H1 (cell line): ENCODE data around the gene BMI1. TPM values are rescaled to one million over a fixed set of nuclear protein-coding genes. Genes with fewer than 3 reads are reported as not detected.

Experiments
- CTCF ChIA-PET: fragments of 300-600 bp; sonication (Branson Sonifier 250); formaldehyde crosslinking; loops from one replicate; lab custom pipeline; 2021; ENCODE audit not compliant: partially characterized antibody; lab: Charles Lee
- POLR2A ChIA-PET: fragments of 300-600 bp; sonication (Branson Sonifier 250); formaldehyde crosslinking; loops from one replicate; lab custom pipeline; 2021; ENCODE audit warnings: inconsistent platforms; ENCODE audit not compliant: partially characterized antibody; lab: Charles Lee
- DNase-seq, 2 experiments: peaks; one replicate each; pipeline versions ENCODE4 v3.0.0 to v3.0.0-alpha.2; 2010 to 2022; ENCODE audit warnings: low spot score in 2 of 2, low read depth in 1 of 2, mixed read lengths in 1 of 2
- FAIRE-seq: peaks from 2 replicates; lab custom pipeline; 2011; peaks lifted over from hg19 to GRCh38; lab: Jason Lieb, UNC
- H2AFZ ChIP-seq: 2 replicates; pipeline ENCODE4 v1.8.1; 2012; ENCODE audit warnings: low read length, inconsistent platforms
- H2AK5ac ChIP-seq: 2 replicates; pipeline ENCODE4 v1.6.1; 2013; ENCODE audit warnings: low read depth, low read length
- H2BK120ac ChIP-seq: replicated peaks from 2 replicates; pipeline ENCODE3; 2013; ENCODE audit warnings: low read depth, low read length, inconsistent platforms
- H2BK12ac ChIP-seq: 2 replicates; pipeline ENCODE4 v1.6.1; 2013; ENCODE audit warnings: low read depth, low read length
- H2BK15ac ChIP-seq: 2 replicates; pipeline ENCODE4 v1.6.1; 2013; ENCODE audit warnings: low read length
- H2BK20ac ChIP-seq: 2 replicates; pipeline ENCODE4 v1.6.1; 2013; ENCODE audit warnings: low read length
- H2BK5ac ChIP-seq: 2 replicates; pipeline ENCODE4 v1.6.1; 2013; ENCODE audit warnings: low read depth, low read length
- H3K14ac ChIP-seq: 2 replicates; pipeline ENCODE4 v1.6.1; 2013; ENCODE audit warnings: inconsistent platforms; ENCODE audit not compliant: insufficient read length
- H3K18ac ChIP-seq: 2 replicates; pipeline ENCODE4 v1.6.1; 2013; ENCODE audit warnings: low read length; ENCODE audit errors: extremely low read depth
- H3K23ac ChIP-seq: 2 replicates; pipeline ENCODE4 v1.6.1; 2013; ENCODE audit warnings: inconsistent platforms; ENCODE audit not compliant: insufficient read length
- H3K23me2 ChIP-seq: 2 replicates; pipeline ENCODE4 v1.6.1; 2013; ENCODE audit warnings: low read depth, low read length
- H3K27ac ChIP-seq: 2 replicates; pipeline ENCODE4 v1.6.1; 2011; ENCODE audit warnings: low read depth, low read length, inconsistent platforms
- H3K27me3 ChIP-seq, 4 experiments: replicated peaks in 1 of 4; 1 replicate in 1 of 4; 2 replicates in 3 of 4; pipeline versions ENCODE4 v1.6.1 to v1.8.1; 2011 to 2013; ENCODE audit warnings: low read length in 3 of 4, mild to moderate bottlenecking in 3 of 4, inconsistent platforms in 2 of 4, mixed read lengths in 2 of 4, moderate library complexity in 1 of 4; ENCODE audit not compliant: control insufficient read depth in 3 of 4, insufficient read depth in 3 of 4; ENCODE audit errors: extremely low read depth in 1 of 4
- H3K36me3 ChIP-seq, 4 experiments: 2 replicates each; pipeline versions ENCODE4 v1.6.1 to v1.8.1; 2011 to 2013; ENCODE audit warnings: mild to moderate bottlenecking in 4 of 4, low read length in 3 of 4, moderate library complexity in 2 of 4, control low read depth in 1 of 4, inconsistent platforms in 1 of 4; ENCODE audit not compliant: insufficient read depth in 4 of 4, control insufficient read depth in 2 of 4
- H3K4ac ChIP-seq: replicated peaks from 2 replicates; pipeline ENCODE3; 2013; ENCODE audit warnings: low read length, low read depth, mixed read lengths, inconsistent platforms; ENCODE audit not compliant: insufficient read length
- H3K4me1 ChIP-seq, 4 experiments: replicated peaks in 1 of 4; 1 replicate in 1 of 4; 2 replicates in 3 of 4; pipeline versions ENCODE4 v1.6.1 to v1.8.1; 2011 to 2013; ENCODE audit warnings: low read length in 3 of 4, inconsistent platforms in 2 of 4, mixed read lengths in 1 of 4; ENCODE audit not compliant: insufficient read depth in 4 of 4, control insufficient read depth in 3 of 4
- H3K4me2 ChIP-seq, 2 experiments: 2 replicates each; pipeline versions ENCODE4 v1.6.1 to v1.8.1; 2011 to 2013; ENCODE audit warnings: low read depth in 2 of 2, low read length in 2 of 2, control low read depth in 1 of 2, inconsistent platforms in 1 of 2, mild to moderate bottlenecking in 1 of 2; ENCODE audit not compliant: insufficient read depth in 1 of 2
- H3K4me3 ChIP-seq, 4 experiments: fragments of 200-600, 300-600 bp in 1 of 4; sonication (generic), shearing (Covaris generic), sonication (Bioruptor Twin) in 1 of 4; 2 replicates each; pipeline versions ENCODE4 v1.5.1 to v1.8.1; 2011 to 2016; ENCODE audit warnings: low read length in 4 of 4, low read depth in 3 of 4, control low read depth in 2 of 4, inconsistent platforms in 2 of 4, mild to moderate bottlenecking in 2 of 4, mixed read lengths in 1 of 4, moderate library complexity in 1 of 4; ENCODE audit not compliant: insufficient read depth in 2 of 4; ENCODE audit errors: extremely low read depth in 1 of 4
- H3K56ac ChIP-seq: replicated peaks from 2 replicates; pipeline ENCODE3; 2013; ENCODE audit warnings: low read depth, mild to moderate bottlenecking, mixed read lengths, low read length, inconsistent platforms; ENCODE audit not compliant: insufficient read length
- H3K79me1 ChIP-seq: 2 replicates; pipeline ENCODE4 v1.6.1; 2013; ENCODE audit warnings: low read depth, low read length, control low read depth
- H3K79me2 ChIP-seq, 2 experiments: 2 replicates each; pipeline versions ENCODE4 v1.6.1 to v1.8.1; 2012 to 2013; ENCODE audit warnings: low read length in 2 of 2, mild to moderate bottlenecking in 2 of 2, inconsistent platforms in 1 of 2; ENCODE audit not compliant: insufficient read depth in 2 of 2, control insufficient read depth in 1 of 2
- H3K9ac ChIP-seq, 4 experiments: replicated peaks in 1 of 4; 1 replicate in 1 of 4; 2 replicates in 3 of 4; pipeline versions ENCODE4 v1.6.1 to v1.8.1; 2011 to 2013; ENCODE audit warnings: low read depth in 3 of 4, low read length in 3 of 4, control low read depth in 2 of 4, mild to moderate bottlenecking in 2 of 4, moderate library complexity in 2 of 4, inconsistent platforms in 1 of 4; ENCODE audit errors: extremely low read depth in 1 of 4
- H3K9me3 ChIP-seq, 2 experiments: 2 replicates each; pipeline versions ENCODE4 v1.6.1 to v1.8.1; 2012 to 2013; ENCODE audit warnings: mild to moderate bottlenecking in 2 of 2, moderate library complexity in 2 of 2, control low read depth in 1 of 2, inconsistent platforms in 1 of 2, low read depth in 1 of 2, low read length in 1 of 2, mixed read lengths in 1 of 2; ENCODE audit not compliant: insufficient read depth in 2 of 2
- H4K20me1 ChIP-seq, 2 experiments: replicated peaks in 1 of 2; 2 replicates each; pipeline versions ENCODE3 to v1.8.1; 2011 to 2013; ENCODE audit warnings: inconsistent platforms in 2 of 2, low read length in 2 of 2, mild to moderate bottlenecking in 1 of 2; ENCODE audit not compliant: insufficient read depth in 2 of 2, control insufficient read depth in 1 of 2
- H4K5ac ChIP-seq: 2 replicates; pipeline ENCODE4 v1.6.1; 2013; ENCODE audit warnings: low read length, low read depth, mixed read lengths, inconsistent platforms; ENCODE audit not compliant: insufficient read length
- H4K8ac ChIP-seq: 2 replicates; pipeline ENCODE4 v1.8.0; 2013; ENCODE audit warnings: mild to moderate bottlenecking, moderate library complexity, low read length, inconsistent platforms; ENCODE audit not compliant: insufficient read depth; ENCODE audit errors: extremely low read depth
- H4K91ac ChIP-seq: replicated peaks from 2 replicates; pipeline ENCODE3; 2013; ENCODE audit warnings: low read length, mixed read lengths, inconsistent platforms; ENCODE audit not compliant: insufficient read length
- CREB1 ChIP-seq: IDR thresholded peaks from 2 replicates; pipeline ENCODE4 v1.6.1; 2012; ENCODE audit warnings: inconsistent platforms
- GTF2F1 ChIP-seq: IDR thresholded peaks from 2 replicates; pipeline ENCODE4 v1.6.1; 2012; ENCODE audit warnings: low read depth, low read length, improper control_type of control experiment, borderline replicate concordance
- HDAC2 ChIP-seq, 2 experiments: fragments of 300-600 bp in 1 of 2; sonication (generic) in 1 of 2; IDR thresholded peaks; 2 replicates each; pipeline ENCODE4 v1.6.1; 2011 to 2012; ENCODE audit warnings: low read depth in 2 of 2, low read length in 2 of 2, mild to moderate bottlenecking in 2 of 2, moderate library complexity in 2 of 2, borderline replicate concordance in 1 of 2, inconsistent platforms in 1 of 2
- HDAC6 ChIP-seq: IDR thresholded peaks from one replicate; pipeline ENCODE4 v1.7.1; 2012; ENCODE audit warnings: low read depth, mild to moderate bottlenecking, inconsistent platforms, low read length, moderate library complexity
- NRF1 ChIP-seq: IDR thresholded peaks from 2 replicates; pipeline ENCODE4 v1.6.1; 2011; ENCODE audit warnings: mild to moderate bottlenecking, low read depth, low read length, improper control_type of control experiment
- RAD21 ChIP-seq, 2 experiments: IDR thresholded peaks in 1 of 2; conservative IDR thresholded peaks in 1 of 2; 2 replicates each; pipeline ENCODE4 v1.6.1; 2011; ENCODE audit warnings: low read depth in 2 of 2, low read length in 2 of 2, improper control_type of control experiment in 1 of 2, inconsistent platforms in 1 of 2, mild to moderate bottlenecking in 1 of 2, moderate library complexity in 1 of 2
- RFX5 ChIP-seq: IDR thresholded peaks from 2 replicates; pipeline ENCODE4 v1.6.1; 2011; ENCODE audit warnings: low read depth, low read length, improper control_type of control experiment, borderline replicate concordance
- SP4 ChIP-seq: IDR thresholded peaks from 2 replicates; pipeline ENCODE4 v1.6.1; 2012; ENCODE audit warnings: low read length, inconsistent platforms
- TAF1 ChIP-seq: IDR thresholded peaks from 2 replicates; pipeline ENCODE4 v1.6.1; 2011; ENCODE audit warnings: mild to moderate bottlenecking, low read depth, low read length
- TCF12 ChIP-seq: IDR thresholded peaks from 2 replicates; pipeline ENCODE4 v1.6.1; 2011; ENCODE audit warnings: low read depth, mild to moderate bottlenecking, low read length
- USF2 ChIP-seq: IDR thresholded peaks from 2 replicates; pipeline ENCODE4 v1.6.1; 2011; ENCODE audit warnings: low read length, improper control_type of control experiment
- WGBS, 2 experiments: shearing (Covaris generic) in 1 of 2; methylation state at CpG; one replicate each; pipeline versions ENCODE4 v1.1.6 to v1.1.7; 2013 to 2015; ENCODE audit warnings: low lambda C conversion rate in 2 of 2, mixed read lengths in 2 of 2, inconsistent platforms in 1 of 2, low coverage in 1 of 2, missing lambda C conversion rate in 1 of 2; ENCODE audit not compliant: insufficient replicate concordance in 2 of 2, insufficient coverage in 1 of 2, insufficient read length in 1 of 2; ENCODE audit errors: extremely low coverage in 1 of 2, missing lambda C conversion rate in 1 of 2; 5-methylcytosine and 5-hydroxymethylcytosine counted together
- polyA plus RNA-seq, 7 experiments: library from polyadenylated mRNA; depleted of rRNA in 3 of 7; stranded (reverse) in 5 of 7; unstranded in 2 of 7; fragments of >200 nt in 5 of 7; fragments of 200-250 nt in 2 of 7; gene quantifications; 1 replicate in 5 of 7; 2 replicates in 1 of 7; 4 replicates in 1 of 7; pipeline versions ENCODE4 v1.2.1 to v1.2.3, GENCODE V29; 2011 to 2013; ENCODE audit warnings: missing spikeins in 2 of 7, mixed read lengths in 2 of 7
- total RNA-seq: library from RNA; stranded (reverse); fragmentation: NEBNext Ultra II Directional; extraction: Animal tissue kit (Norgen Biotek cat#: 25700); gene quantifications from 2 replicates; pipeline ENCODE4 v1.2.1, GENCODE V29; 2021

Gene BMI1
- total and polyA plus RNA-seq, 2 of the 8 experiments (the other 6 are each of a cell fraction or from before 2014, with no cell fraction given): 2.8 to 10.7 TPM

- CTCF ChIA-PET: interaction anchor here (0.8 to 2.5 kb wide), 3 partner anchors 16 to 331 kb away, joined by 3 to 5 read pairs (median 4); no protein-coding TSS in a partner anchor
- Histone ChIP-seq H2AFZ (no peak overlapping the region), H4K5ac (no peak overlapping the region), H3K14ac (no peak overlapping the region), H3K4me3 (no peak overlapping the region), H3K27ac (no peak overlapping the region), H4K8ac (no peak overlapping the region), H3K4me1 (peaks cover 6 to 21% (median 7%) of the 10 kb centered on the region in 4 experiments; a peak in 5 of 7 replicates), H4K91ac (no peak overlapping the region), H3K9ac (no peak overlapping the region), H3K79me1 (no peaks in the 10 kb centered on the region), H2BK5ac (no peak overlapping the region), H3K4me2 (no peak overlapping the region; a peak in 2 of 4 replicates), H2BK120ac (no peak overlapping the region), H3K36me3 (no peaks in the 10 kb centered on the region), H2BK12ac (no peak overlapping the region), H2BK15ac (no peak overlapping the region), H3K27me3 (peaks cover 35 to 69% (median 55%) of the 10 kb centered on the region in 4 experiments), H2AK5ac (no peak overlapping the region), H3K56ac (no peak overlapping the region), H3K18ac (no peak overlapping the region), H3K9me3 (no peaks in the 10 kb centered on the region), H3K4ac (no peak overlapping the region), H4K20me1 (peaks cover 7 to 12% of the 10 kb centered on the region in 2 experiments), H2BK20ac (no peak overlapping the region), H3K79me2 (no peaks in the 10 kb centered on the region), H3K23me2 (peaks cover 8% of the 10 kb centered on the region), H3K23ac (no peak overlapping the region)
- peak; percentile 76 for FAIRE-seq
- WGBS, 2 experiments: 4% methylated on average over 5 of the region's 5 CpGs; no CpG with 5 or more reads in 1 of the 2 experiments
- POLR2A ChIA-PET: interaction anchor here (0.9 to 1.3 kb wide), 3 partner anchors 11 to 152 kb away, joined by 3 to 5 read pairs (median 4); no protein-coding TSS in a partner anchor
- no peak for DNase-seq
- TF ChIP-seq RFX5: no peak
- no peak for TF ChIP-seq USF2
- TF ChIP-seq HDAC2 (IDR thresholded peaks at IDR 0.05; ENCODE audit: borderline replicate concordance in 1 of 2, low read depth in 2 of 2, low read length in 2 of 2): no peak
- TF ChIP-seq TCF12: no peak
- no peak for TF ChIP-seq CREB1
- no peak for TF ChIP-seq SP4
- no peak for TF ChIP-seq GTF2F1
- TF ChIP-seq RAD21 (IDR thresholded peaks at IDR 0.05 in 1 of 2, conservative IDR thresholded peaks at IDR 0.05 in 1 of 2; ENCODE audit: low read depth in 2 of 2, low read length in 2 of 2): no peak
- TF ChIP-seq TAF1: no peak
- TF ChIP-seq NRF1: no peak
- TF ChIP-seq HDAC6: no peak
Measured at GRCh38 chr10:22323538-22324305, 2.8 kb downstream of the BMI1 start.
